ENCODE data around the gene TTC1. TPM values are rescaled to one million over a fixed set of nuclear protein-coding genes. Genes with fewer than 3 reads are reported as not detected.
A peak's percentile ranks its signal among the peaks of the same experiment; 100 is the strongest.

The TTC1 gene
- total RNA-seq, 2 experiments from 2014 or later: 32.6 to 35.1 TPM

DNA sequence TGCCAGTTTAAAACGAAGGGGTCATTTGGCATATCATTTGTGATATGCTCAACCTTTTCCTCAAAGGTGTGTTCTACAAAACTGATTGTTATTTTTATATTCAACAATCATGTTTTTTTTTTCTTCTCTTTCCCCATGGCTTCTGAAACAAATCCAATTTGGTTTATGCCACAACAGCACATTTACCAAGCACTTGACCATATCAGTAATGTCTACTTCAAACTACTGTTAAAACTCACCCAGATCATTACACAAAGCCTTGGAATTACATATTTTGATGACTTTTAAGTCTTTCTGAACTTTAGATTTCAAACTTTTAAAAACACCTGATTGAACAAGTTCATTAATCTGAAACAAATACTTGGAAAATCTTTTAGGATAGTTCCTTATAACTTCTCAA is 81.1 kb downstream of the TTC1 start:
- no peaks in the 10 kb centered on the region for H4K20me1 ChIP-seq (ENCODE audit: insufficient read depth, low read length)
- no peak overlapping the region for H3K4me3 ChIP-seq (ENCODE audit: low read depth, low read length, poor library complexity, severe bottlenecking)
- H3K79me2 ChIP-seq (ENCODE audit: insufficient read depth, low read depth, low read length): no peaks in the 10 kb centered on the region
- intact Hi-C loops (cut with micrococcal nuclease; ENCODE audit: unreplicated experiment): no loop called here
- H3K9me2 ChIP-seq (ENCODE audit: insufficient read depth, low read length): no peaks in the 10 kb centered on the region
- TF ChIP-seq, protein P1, sequence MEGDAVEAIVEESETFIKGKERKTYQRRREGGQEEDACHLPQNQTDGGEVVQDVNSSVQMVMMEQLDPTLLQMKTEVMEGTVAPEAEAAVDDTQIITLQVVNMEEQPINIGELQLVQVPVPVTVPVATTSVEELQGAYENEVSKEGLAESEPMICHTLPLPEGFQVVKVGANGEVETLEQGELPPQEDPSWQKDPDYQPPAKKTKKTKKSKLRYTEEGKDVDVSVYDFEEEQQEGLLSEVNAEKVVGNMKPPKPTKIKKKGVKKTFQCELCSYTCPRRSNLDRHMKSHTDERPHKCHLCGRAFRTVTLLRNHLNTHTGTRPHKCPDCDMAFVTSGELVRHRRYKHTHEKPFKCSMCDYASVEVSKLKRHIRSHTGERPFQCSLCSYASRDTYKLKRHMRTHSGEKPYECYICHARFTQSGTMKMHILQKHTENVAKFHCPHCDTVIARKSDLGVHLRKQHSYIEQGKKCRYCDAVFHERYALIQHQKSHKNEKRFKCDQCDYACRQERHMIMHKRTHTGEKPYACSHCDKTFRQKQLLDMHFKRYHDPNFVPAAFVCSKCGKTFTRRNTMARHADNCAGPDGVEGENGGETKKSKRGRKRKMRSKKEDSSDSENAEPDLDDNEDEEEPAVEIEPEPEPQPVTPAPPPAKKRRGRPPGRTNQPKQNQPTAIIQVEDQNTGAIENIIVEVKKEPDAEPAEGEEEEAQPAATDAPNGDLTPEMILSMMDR (conservative IDR thresholded peaks at IDR 0.05; ENCODE audit: low read length): no peak
- TF ChIP-seq EZH2phosphoT487 (IDR thresholded peaks at IDR 0.05; ENCODE audit: borderline replicate concordance, low read depth, low read length): no peak
- no peak overlapping the region for H3K4me2 ChIP-seq (ENCODE audit: low read length)
- ChIA-PET CTCF (ENCODE audit: unreplicated experiment) (no interaction called here), POLR2A (interaction anchor here (0.6 kb wide), 2 partner anchors 35 to 82 kb away, joined by 3 to 7 read pairs; no protein-coding TSS in a partner anchor)
- no peaks in the 10 kb centered on the region for H3K4me1 ChIP-seq (ENCODE audit: insufficient read depth, low read length, poor library complexity, severe bottlenecking)
- H3K36me3 ChIP-seq (ENCODE audit: insufficient read depth, low read length): peaks cover 40% of the 10 kb centered on the region
- no peak overlapping the region for H2AFZ ChIP-seq (ENCODE audit: low read length)
- H3K27ac ChIP-seq (ENCODE audit: low read depth, low read length, poor library complexity, severe bottlenecking): no peak overlapping the region
- BruUV-seq (replicated peaks): no TSS peak
- no peak for DNase-seq (ENCODE audit: low spot score)
- H3K9me3 ChIP-seq (ENCODE audit: low read length): no peaks in the 10 kb centered on the region

DNA sequence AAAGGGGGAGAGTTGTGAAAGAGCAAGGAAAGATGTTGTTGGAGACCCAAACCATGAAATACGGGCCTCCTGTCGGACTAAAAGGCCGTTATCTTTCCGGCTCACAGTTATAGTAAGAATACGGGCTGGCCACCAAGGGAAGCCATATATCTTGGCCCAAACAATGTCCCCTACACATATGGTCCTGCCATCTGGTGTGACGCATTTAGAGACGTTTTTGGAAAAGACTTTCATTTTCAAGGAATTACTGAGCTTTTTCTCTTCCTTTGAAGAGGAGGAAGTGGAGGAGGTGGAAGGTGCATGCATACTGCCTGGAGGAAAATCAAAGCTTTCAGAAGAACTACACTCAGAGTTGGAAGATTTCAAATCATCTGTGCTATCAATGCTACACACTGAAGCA is 83.6 kb downstream of the TTC1 start:
- Histone ChIP-seq H3K27ac (ENCODE audit: low read depth, low read length, poor library complexity, severe bottlenecking) (no peak overlapping the region), H3K9me3 (ENCODE audit: low read length) (no peaks in the 10 kb centered on the region), H3K4me2 (ENCODE audit: low read length) (no peak overlapping the region), H3K36me3 (ENCODE audit: insufficient read depth, low read length) (peaks cover 50% of the 10 kb centered on the region), H3K4me3 (ENCODE audit: low read depth, low read length, poor library complexity, severe bottlenecking) (no peak overlapping the region), H3K79me2 (ENCODE audit: insufficient read depth, low read depth, low read length) (no peaks in the 10 kb centered on the region), H2AFZ (ENCODE audit: low read length) (no peak overlapping the region), H3K4me1 (ENCODE audit: insufficient read depth, low read length, poor library complexity, severe bottlenecking) (peaks cover 7% of the 10 kb centered on the region), H3K9me2 (ENCODE audit: insufficient read depth, low read length) (no peaks in the 10 kb centered on the region), H4K20me1 (ENCODE audit: insufficient read depth, low read length) (no peaks in the 10 kb centered on the region)
- POLR2A ChIA-PET: interaction anchor here (0.6 to 0.9 kb wide), 3 partner anchors 10 to 69 kb away, joined by 3 to 6 read pairs (median 3); no protein-coding TSS in a partner anchor
- intact Hi-C loops (cut with micrococcal nuclease; ENCODE audit: unreplicated experiment): no loop called here
- CTCF ChIA-PET (ENCODE audit: unreplicated experiment): interaction anchor here (0.6 kb wide), 1 partner anchor 29 kb away, joined by 3 read pairs; no protein-coding TSS in a partner anchor
- DNase-seq (ENCODE audit: low spot score): no peak
- no peak for TF ChIP-seq EZH2phosphoT487 (IDR thresholded peaks at IDR 0.05; ENCODE audit: borderline replicate concordance, low read depth, low read length)
- TF ChIP-seq, protein P1 (conservative IDR thresholded peaks at IDR 0.05; ENCODE audit: low read length): no peak
- BruUV-seq (replicated peaks): no TSS peak

DNA sequence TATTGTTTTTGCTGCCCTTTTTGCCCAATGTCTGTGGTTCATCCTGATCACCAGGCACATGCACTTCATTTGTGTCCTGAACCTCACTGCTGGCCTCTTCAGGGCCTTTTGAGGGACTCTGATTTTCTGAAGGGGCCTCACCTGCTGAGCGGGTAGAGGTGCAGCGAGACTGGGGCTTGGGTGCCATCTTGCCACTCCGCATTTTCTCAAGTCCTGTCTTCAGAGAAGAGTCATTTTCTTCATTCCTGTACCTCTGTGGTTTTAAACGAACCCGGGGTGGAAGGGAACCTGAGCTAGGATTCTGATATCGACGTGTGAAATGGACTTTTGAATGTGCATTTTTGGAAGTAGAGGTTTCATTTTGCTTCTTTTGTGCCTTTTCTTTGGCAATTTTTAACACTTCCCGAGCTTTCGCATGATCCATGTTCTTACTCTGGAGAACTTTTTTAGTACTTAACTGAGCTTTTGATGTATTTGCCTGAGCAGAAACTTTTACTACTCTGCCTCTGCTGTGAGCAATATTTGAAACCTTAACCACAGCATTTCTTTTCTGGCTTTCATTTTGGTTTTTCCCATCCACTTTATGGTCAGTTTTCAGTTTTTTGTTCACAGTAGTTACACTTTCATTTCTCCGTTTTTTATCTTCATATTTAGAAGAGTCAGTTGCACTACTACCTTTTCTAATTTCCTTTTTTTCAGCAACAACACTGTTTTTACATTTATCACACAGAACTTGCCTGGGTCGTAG is 84.2 kb downstream of the TTC1 start:
- Histone ChIP-seq H3K4me1 (ENCODE audit: insufficient read depth, low read length, poor library complexity, severe bottlenecking) (peaks cover 13% of the 10 kb centered on the region), H3K4me2 (ENCODE audit: low read length) (no peak overlapping the region), H3K4me3 (ENCODE audit: low read depth, low read length, poor library complexity, severe bottlenecking) (no peak overlapping the region), H3K79me2 (ENCODE audit: insufficient read depth, low read depth, low read length) (no peaks in the 10 kb centered on the region), H4K20me1 (ENCODE audit: insufficient read depth, low read length) (no peaks in the 10 kb centered on the region), H3K36me3 (ENCODE audit: insufficient read depth, low read length) (peaks cover 50% of the 10 kb centered on the region), H2AFZ (ENCODE audit: low read length) (no peak overlapping the region), H3K27ac (ENCODE audit: low read depth, low read length, poor library complexity, severe bottlenecking) (no peak overlapping the region), H3K9me3 (ENCODE audit: low read length) (no peaks in the 10 kb centered on the region), H3K9me2 (ENCODE audit: insufficient read depth, low read length) (no peaks in the 10 kb centered on the region)
- TSS peak; percentile 28 for BruUV-seq (replicated peaks)
- CTCF ChIA-PET (ENCODE audit: unreplicated experiment): interaction anchor here (0.6 kb wide), 1 partner anchor 30 kb away, joined by 3 read pairs; no protein-coding TSS in a partner anchor
- intact Hi-C loops (cut with micrococcal nuclease; ENCODE audit: unreplicated experiment): no loop called here
- TF ChIP-seq EZH2phosphoT487 (IDR thresholded peaks at IDR 0.05; ENCODE audit: borderline replicate concordance, low read depth, low read length): no peak
- TF ChIP-seq, protein P1 (conservative IDR thresholded peaks at IDR 0.05; ENCODE audit: low read length): no peak
- POLR2A ChIA-PET: interaction anchor here (0.6 to 0.7 kb wide), 2 partner anchors 9 to 70 kb away, joined by 3 to 6 read pairs; no protein-coding TSS in a partner anchor
- DNase-seq (ENCODE audit: low spot score): no peak

All from OCI-LY7 (cell line).